ENCODE measurements around the gene BEGAIN. TPM values are rescaled to one million over a fixed set of nuclear protein-coding genes. Genes with fewer than 3 reads are reported as not detected.

Gene BEGAIN
- total and polyA plus RNA-seq, 12 donors = 0.39 to 59.0 (median 2.7) TPM

DNA sequence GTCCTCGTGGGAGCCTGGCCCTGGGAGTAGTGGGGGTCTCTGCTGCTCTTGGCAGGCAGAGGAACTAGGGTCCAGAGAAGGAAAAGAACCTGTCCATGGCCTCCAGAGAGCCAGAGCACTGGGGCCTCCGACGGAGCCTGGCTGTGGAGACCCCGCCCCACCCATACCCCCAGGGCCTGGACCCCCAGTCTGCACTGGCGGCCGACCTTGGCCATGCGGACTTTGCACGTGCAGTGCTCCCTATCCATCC is 1.1 kb downstream of the BEGAIN start:
- Histone ChIP-seq H3K9me3 (replicated peaks in 1 of 3) (no peaks in the 10 kb centered on the region), H3K27ac (no peak overlapping the region), H3K4me3 (peak overlapping the region in 1 of 4 donors; percentile 53), H3K27me3 (peaks cover 10% of the 10 kb centered on the region), H3K4me1 (replicated peaks in 1 of 2) (peaks cover 4 to 5% of the 10 kb centered on the region in 2 donors), H3K36me3 (replicated peaks in 1 of 2) (no peaks in the 10 kb centered on the region)
- DNase-seq = peak in 1 of 7 donors; percentile 9
- WGBS, 4 donors = 0 to 31% (median 30%) methylated on average over 4 to 8 of the region's 8 CpGs; no CpG with 5 or more reads in 1 of the 4 donors
- intact Hi-C loops (cut with DNase I) = no loop called here
- no peak for TF ChIP-seq POLR2A (IDR thresholded peaks at IDR 0.05)
- TF ChIP-seq, protein P1, sequence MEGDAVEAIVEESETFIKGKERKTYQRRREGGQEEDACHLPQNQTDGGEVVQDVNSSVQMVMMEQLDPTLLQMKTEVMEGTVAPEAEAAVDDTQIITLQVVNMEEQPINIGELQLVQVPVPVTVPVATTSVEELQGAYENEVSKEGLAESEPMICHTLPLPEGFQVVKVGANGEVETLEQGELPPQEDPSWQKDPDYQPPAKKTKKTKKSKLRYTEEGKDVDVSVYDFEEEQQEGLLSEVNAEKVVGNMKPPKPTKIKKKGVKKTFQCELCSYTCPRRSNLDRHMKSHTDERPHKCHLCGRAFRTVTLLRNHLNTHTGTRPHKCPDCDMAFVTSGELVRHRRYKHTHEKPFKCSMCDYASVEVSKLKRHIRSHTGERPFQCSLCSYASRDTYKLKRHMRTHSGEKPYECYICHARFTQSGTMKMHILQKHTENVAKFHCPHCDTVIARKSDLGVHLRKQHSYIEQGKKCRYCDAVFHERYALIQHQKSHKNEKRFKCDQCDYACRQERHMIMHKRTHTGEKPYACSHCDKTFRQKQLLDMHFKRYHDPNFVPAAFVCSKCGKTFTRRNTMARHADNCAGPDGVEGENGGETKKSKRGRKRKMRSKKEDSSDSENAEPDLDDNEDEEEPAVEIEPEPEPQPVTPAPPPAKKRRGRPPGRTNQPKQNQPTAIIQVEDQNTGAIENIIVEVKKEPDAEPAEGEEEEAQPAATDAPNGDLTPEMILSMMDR (IDR thresholded peaks at IDR 0.05) = no peak

DNA sequence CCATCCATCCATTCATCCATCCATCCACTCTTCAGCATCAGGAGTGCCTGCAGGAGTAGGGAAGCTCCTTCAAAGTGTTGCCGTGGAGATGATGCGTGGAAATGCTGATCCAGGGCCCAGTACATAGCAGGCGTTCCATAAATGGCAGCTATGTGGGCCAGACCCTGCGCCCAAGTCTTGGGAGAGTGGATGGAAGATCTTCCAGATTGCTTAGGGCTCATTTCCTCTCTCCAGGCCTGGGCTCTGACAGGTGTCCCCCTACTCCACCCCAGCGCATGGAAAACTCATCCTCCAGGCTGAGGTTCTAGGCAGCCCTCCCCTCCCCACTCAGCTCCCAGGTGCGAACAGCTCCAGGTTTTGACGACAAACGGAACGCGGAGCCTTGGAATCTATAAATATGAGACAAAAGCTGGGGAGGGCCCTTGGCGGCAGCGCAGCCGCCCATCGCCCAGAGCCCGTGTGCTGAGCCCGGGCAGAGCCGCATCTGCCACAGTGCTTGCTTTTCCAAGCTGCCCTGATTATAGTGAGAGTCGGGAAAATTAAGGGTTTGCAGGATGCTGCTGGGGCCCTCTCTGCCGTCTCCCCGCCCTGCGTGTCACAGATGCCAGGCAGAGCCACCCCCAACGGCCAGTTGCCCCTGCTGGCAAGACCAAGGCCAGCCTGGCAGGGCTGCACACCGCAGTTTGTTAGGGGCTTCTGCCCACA is 1.6 kb downstream of the BEGAIN start:
- intact Hi-C loops (cut with DNase I) = no loop called here
- Histone ChIP-seq H3K27me3 (peaks cover 10% of the 10 kb centered on the region), H3K4me3 (no peak overlapping the region), H3K27ac (no peak overlapping the region), H3K4me1 (replicated peaks in 1 of 2) (peaks cover 4 to 5% of the 10 kb centered on the region in 2 donors), H3K9me3 (replicated peaks in 1 of 3) (no peaks in the 10 kb centered on the region), H3K36me3 (replicated peaks in 1 of 2) (no peaks in the 10 kb centered on the region)
- TF ChIP-seq, protein P1 (IDR thresholded peaks at IDR 0.05) = no peak
- TF ChIP-seq POLR2A (IDR thresholded peaks at IDR 0.05) = no peak
- WGBS, 4 donors = 88 to 93% (median 92%) methylated on average over 12 to 23 of the region's 23 CpGs
- DNase-seq = peak in 1 of 7 donors; percentile 6

DNA sequence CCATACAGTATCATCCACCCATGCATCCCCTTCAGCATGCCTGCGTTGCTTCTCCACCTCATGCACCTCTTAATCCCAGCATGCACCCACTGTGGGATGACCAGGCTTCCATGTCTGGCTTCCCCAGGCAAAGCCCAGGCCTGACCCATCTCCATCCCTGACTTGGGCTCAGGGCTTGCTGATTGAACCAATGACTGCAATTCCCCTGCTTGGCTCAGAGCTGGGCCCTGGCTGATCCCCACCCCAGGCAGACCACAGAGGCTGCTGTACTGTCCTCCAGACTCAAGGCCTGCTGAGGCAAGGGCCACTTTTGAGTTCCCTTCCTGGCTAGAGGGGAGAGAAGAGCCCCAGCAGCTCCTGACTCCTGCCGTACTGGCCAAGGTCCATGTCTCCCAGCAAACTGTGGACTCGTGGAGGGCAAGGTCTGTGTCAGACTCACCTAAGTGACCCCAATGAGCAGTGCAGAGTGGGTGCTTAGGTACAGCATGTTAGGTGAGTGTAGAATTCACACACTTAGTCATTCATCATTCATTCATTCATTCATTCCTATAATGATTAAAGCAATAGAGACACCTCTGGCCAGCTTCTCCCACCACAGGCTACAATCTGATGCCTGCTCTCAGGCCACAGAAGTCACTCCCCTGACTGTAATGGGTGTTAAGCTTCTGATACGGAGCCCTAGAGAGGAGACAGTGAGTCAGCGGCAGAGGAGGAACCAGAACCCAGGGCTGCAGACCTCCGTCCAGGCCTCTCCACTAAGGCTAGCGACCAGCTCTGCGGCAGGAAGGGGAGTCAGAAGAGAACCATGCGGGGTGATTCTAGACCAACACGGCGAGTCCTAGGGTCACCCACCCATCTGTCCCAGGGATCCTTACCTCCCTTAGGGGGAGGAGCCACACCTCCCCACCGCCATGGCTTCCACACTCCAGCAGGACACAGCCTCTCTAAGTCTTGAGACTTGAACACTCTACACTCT is 2.9 kb downstream of the BEGAIN start:
- no peaks in the 10 kb centered on the region for H3K9me3 ChIP-seq (replicated peaks in 1 of 3)
- 89 to 93% (median 90%) methylated on average over 10 to 12 of the region's 12 CpGs for WGBS, 4 donors
- H3K36me3 ChIP-seq (replicated peaks in 1 of 2) = no peaks in the 10 kb centered on the region
- DNase-seq = peak in 1 of 7 donors; percentile 2
- TF ChIP-seq, protein P1 (IDR thresholded peaks at IDR 0.05) = no peak
- TF ChIP-seq POLR2A (IDR thresholded peaks at IDR 0.05) = no peak
- peaks cover 4 to 5% of the 10 kb centered on the region in 2 donors for H3K4me1 ChIP-seq (replicated peaks in 1 of 2)
- no peak overlapping the region for H3K4me3 ChIP-seq
- no peak overlapping the region for H3K27ac ChIP-seq
- intact Hi-C loops (cut with DNase I) = no loop called here
- peaks cover 10% of the 10 kb centered on the region for H3K27me3 ChIP-seq

DNA sequence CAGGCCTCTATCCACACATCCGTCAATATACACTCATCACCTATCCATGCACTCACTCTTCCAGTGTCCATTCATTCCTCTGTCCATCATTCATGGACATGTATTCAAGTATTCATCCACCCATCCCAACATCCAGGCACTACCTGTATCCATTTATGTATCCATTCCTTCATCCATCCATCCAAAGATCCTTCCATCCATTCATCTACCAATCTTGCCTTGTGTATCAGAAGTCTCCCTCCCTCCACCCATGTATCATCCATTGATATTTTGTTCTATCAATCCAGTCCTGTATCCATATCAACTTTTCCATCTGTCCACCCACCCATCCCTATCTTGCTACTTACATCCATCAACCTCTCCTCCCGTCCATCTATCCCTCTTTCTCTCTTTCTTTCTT is 4.0 kb downstream of the BEGAIN start:
- intact Hi-C loops (cut with DNase I) = no loop called here
- 85 to 93% (median 89%) methylated on average over 2 of the region's 2 CpGs for WGBS, 4 donors
- H3K4me3 ChIP-seq = no peak overlapping the region
- peaks cover 10% of the 10 kb centered on the region for H3K27me3 ChIP-seq
- DNase-seq = no peak
- no peak for TF ChIP-seq POLR2A (IDR thresholded peaks at IDR 0.05)
- TF ChIP-seq, protein P1 (IDR thresholded peaks at IDR 0.05) = no peak
- no peaks in the 10 kb centered on the region for H3K36me3 ChIP-seq (replicated peaks in 1 of 2)
- H3K27ac ChIP-seq = no peak overlapping the region
- no peaks in the 10 kb centered on the region for H3K9me3 ChIP-seq (replicated peaks in 1 of 3)
- peaks cover 4 to 5% of the 10 kb centered on the region in 2 donors for H3K4me1 ChIP-seq (replicated peaks in 1 of 2)

All from adrenal gland (tissue), 12 donors.